ENCODE measurements around the gene CD48. TPM values are rescaled to one million over a fixed set of nuclear protein-coding genes. Genes with fewer than 3 reads are reported as not detected.
"Not testable (repeated sequence)": the region's sequence is repeated elsewhere in the genome, so short reads cannot be mapped to it uniquely, and the experiment has no call there.

CD48 gene
- total RNA-seq, 1 donor from 2014 or later: not detected

GRCh38 chr1:160704250-160704649, 7.4 kb downstream of the CD48 start:
- Mint-ChIP-seq H3K36me3 (ENCODE audit: unreplicated experiment) (no peaks in the 10 kb centered on the region), H3K9me3 (ENCODE audit: unreplicated experiment) (no peaks in the 10 kb centered on the region), H3K4me1 (ENCODE audit: low read depth, unreplicated experiment) (peaks cover 1% of the 10 kb centered on the region), H3K4me3 (ENCODE audit: unreplicated experiment) (no peak overlapping the region), H3K27ac (ENCODE audit: unreplicated experiment) (no peak overlapping the region), H3K27me3 (ENCODE audit: unreplicated experiment) (peaks cover 3% of the 10 kb centered on the region)
- TF ChIP-seq CTCF (IDR thresholded peaks at IDR 0.05; ENCODE audit: partially characterized antibody, unreplicated experiment): no peak
- DNase-seq: no peak

DNA sequence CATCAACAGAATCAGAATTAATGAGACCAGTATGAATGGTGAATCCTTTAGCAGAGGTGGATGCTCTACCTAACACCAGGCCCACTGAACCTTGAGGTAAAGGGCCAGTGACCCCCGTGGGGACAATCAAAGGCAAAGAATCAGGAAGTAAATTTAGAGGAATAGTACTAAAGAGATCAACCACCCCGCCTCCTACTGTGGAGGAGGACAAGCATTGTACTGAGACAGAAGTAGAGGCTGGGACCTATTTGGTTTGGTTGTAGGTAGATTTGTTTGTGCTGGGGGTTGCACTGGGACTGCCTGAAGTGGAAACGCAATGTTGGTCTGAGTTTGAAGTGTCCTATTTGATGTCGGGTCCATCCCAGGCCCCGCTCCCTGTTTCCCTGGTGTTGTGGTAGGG, 9.5 kb downstream of the CD48 start:
- TF ChIP-seq CTCF (IDR thresholded peaks at IDR 0.05; ENCODE audit: partially characterized antibody, unreplicated experiment): no peak
- DNase-seq: no peak
- no peaks in the 10 kb centered on the region for H3K9me3 Mint-ChIP-seq (ENCODE audit: unreplicated experiment)

GRCh38 chr1:160692390-160692789, 19.2 kb downstream of the CD48 start:
- H3K4me1 Mint-ChIP-seq (ENCODE audit: low read depth, unreplicated experiment); H3K4me3 Mint-ChIP-seq (ENCODE audit: unreplicated experiment); H3K27ac Mint-ChIP-seq (ENCODE audit: unreplicated experiment); DNase-seq; H3K36me3 Mint-ChIP-seq (ENCODE audit: unreplicated experiment); H3K27me3 Mint-ChIP-seq (ENCODE audit: unreplicated experiment); H3K9me3 Mint-ChIP-seq (ENCODE audit: unreplicated experiment): not testable (repeated sequence)

More for the DNA sequence above, 9.5 kb downstream of the CD48 start:
- Mint-ChIP-seq H3K4me3 (ENCODE audit: unreplicated experiment) (no peak overlapping the region), H3K36me3 (ENCODE audit: unreplicated experiment) (no peaks in the 10 kb centered on the region), H3K4me1 (ENCODE audit: low read depth, unreplicated experiment) (peaks cover 4% of the 10 kb centered on the region), H3K27ac (ENCODE audit: unreplicated experiment) (no peak overlapping the region), H3K27me3 (ENCODE audit: unreplicated experiment) (peaks cover 4% of the 10 kb centered on the region)

- DNase-seq: no peak
- Mint-ChIP-seq H3K4me1 (ENCODE audit: low read depth, unreplicated experiment) (peaks cover 3% of the 10 kb centered on the region), H3K36me3 (ENCODE audit: unreplicated experiment) (no peaks in the 10 kb centered on the region), H3K27ac (ENCODE audit: unreplicated experiment) (no peak overlapping the region), H3K4me3 (ENCODE audit: unreplicated experiment) (no peak overlapping the region), H3K9me3 (ENCODE audit: unreplicated experiment) (peaks cover 2% of the 10 kb centered on the region), H3K27me3 (ENCODE audit: unreplicated experiment) (no peaks in the 10 kb centered on the region)
- no peak for TF ChIP-seq CTCF (IDR thresholded peaks at IDR 0.05; ENCODE audit: partially characterized antibody, unreplicated experiment)
Measured at GRCh38 chr1:160685266-160685665, 26.4 kb downstream of the CD48 start.

DNA sequence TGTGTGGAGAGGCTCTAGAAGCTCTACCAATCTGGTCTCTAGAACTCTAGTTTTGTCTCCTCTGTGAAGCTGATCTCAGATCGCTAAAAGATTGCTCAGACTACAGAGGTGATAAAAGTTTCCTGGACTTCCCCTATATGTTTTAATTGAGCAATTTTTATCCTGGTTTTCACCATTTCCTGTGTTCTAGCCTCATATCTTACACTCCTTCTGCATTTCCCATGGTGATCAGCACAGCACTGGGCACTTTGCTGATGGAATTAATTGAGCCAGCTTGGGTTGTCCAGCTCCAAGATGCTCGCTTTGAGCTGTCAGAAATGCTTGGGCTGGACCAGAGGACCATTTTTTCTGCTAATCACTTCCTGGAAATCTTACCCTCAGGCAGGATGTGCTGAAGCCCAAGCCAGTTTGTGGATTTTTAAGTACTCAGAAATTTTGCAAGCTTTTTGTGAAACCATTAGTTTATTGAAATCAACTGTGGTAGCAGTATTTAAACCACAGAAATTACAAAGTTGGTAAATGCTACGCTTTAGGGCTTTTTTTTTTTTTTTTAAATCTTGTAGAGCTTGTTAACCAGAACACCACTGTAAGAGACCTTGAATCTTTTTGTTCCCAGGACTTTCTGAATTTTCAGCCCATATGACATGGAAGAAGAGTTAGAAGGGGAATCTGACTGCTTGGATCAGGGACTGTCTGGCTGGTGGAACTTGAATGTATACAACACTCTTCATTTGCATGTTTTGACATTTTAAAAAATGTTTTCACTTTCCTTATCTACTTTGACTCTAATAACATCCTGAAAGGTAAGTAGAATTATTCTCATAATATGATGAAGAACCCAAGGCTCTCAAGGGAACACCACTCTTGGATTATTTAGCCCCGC, 28.4 kb downstream of the CD48 start:
- H3K9me3 Mint-ChIP-seq (ENCODE audit: unreplicated experiment): peaks cover 4% of the 10 kb centered on the region
- no peak overlapping the region for H3K27ac Mint-ChIP-seq (ENCODE audit: unreplicated experiment)

More for the DNA sequence above, 28.4 kb downstream of the CD48 start:
- DNase-seq: no peak
- H3K36me3 Mint-ChIP-seq (ENCODE audit: unreplicated experiment): no peaks in the 10 kb centered on the region
- peaks cover 3% of the 10 kb centered on the region for H3K27me3 Mint-ChIP-seq (ENCODE audit: unreplicated experiment)
- H3K4me3 Mint-ChIP-seq (ENCODE audit: unreplicated experiment): no peak overlapping the region
- TF ChIP-seq CTCF (IDR thresholded peaks at IDR 0.05; ENCODE audit: partially characterized antibody, unreplicated experiment): no peak
- H3K4me1 Mint-ChIP-seq (ENCODE audit: low read depth, unreplicated experiment): peaks cover 3% of the 10 kb centered on the region

Data from glutamatergic neuron (in vitro differentiated cells).